Uterus (tissue), 4 donors: ENCODE measurements around the gene IKZF4. TPM values are rescaled to one million over a fixed set of nuclear protein-coding genes. Genes with fewer than 3 reads are reported as not detected.

Source experiments
- DNase-seq, 2 donors: peaks; one replicate each; pipeline ENCODE4 v3.0.0-alpha.2; 2019 to 2020
- H3K27ac ChIP-seq, 2 donors: fragments of 200-600 bp; sonication (generic); 1 replicate in 1 of 2; 2 replicates in 1 of 2; pipeline ENCODE4 v1.5.1; 2016 to 2018
- H3K27me3 ChIP-seq, 2 donors: fragments of 200-600 bp; sonication (generic); one replicate each; pipeline ENCODE4 v1.5.1; 2018 to 2019; ENCODE audit warnings: control low read depth in 1 of 2
- H3K36me3 ChIP-seq, 2 donors: fragments of 200-600 bp; sonication (generic); one replicate each; pipeline ENCODE4 v1.5.1; 2019; ENCODE audit warnings: control low read depth in 1 of 2
- H3K4me1 ChIP-seq, 2 donors: fragments of 200-600 bp; sonication (generic); one replicate each; pipeline ENCODE4 v1.5.1; 2018 to 2019; ENCODE audit warnings: control low read depth in 1 of 2
- H3K4me3 ChIP-seq, 2 donors: fragments of 200-600 bp; sonication (generic); 1 replicate in 1 of 2; 2 replicates in 1 of 2; pipeline ENCODE4 v1.5.1; 2018 to 2019; ENCODE audit warnings: mild to moderate bottlenecking in 1 of 2
- H3K9me3 ChIP-seq, 2 donors: fragments of 200-600 bp; sonication (generic); one replicate each; pipeline ENCODE4 v1.5.1; 2019; ENCODE audit warnings: control low read depth in 1 of 2
- POLR2A ChIP-seq, 2 donors: fragments of 450-650 bp; IDR thresholded peaks; one replicate each; pipeline ENCODE4 v1.6.1; 2016; ENCODE audit warnings: antibody characterized with exemption in 2 of 2, mild to moderate bottlenecking in 1 of 2, moderate library complexity in 1 of 2
- intact Hi-C: fragments of 100-400 bp; cut with DNase I; formaldehyde crosslinking; loops from one replicate; pipeline ENCODE4 v1.15.1; 2023; ENCODE audit warnings: low total_unique reads
- total RNA-seq, 4 donors: library from RNA; depleted of rRNA in 3 of 4; stranded (reverse); fragments of >200 nt in 3 of 4; gene quantifications; one replicate each; pipeline versions ENCODE4 v1.1.0 to v1.2.4, GENCODE V29; 2014 to 2023
- TF ChIP-seq, protein P1 (sequence below), 4 experiments: fragments of 200-600 bp in 2 of 4; fragments of 450-650 bp in 2 of 4; sonication (generic) in 2 of 4; IDR thresholded peaks; one replicate each; pipeline ENCODE4 v1.5.1; 2016 to 2019; ENCODE audit warnings: antibody characterized with exemption in 4 of 4, mild to moderate bottlenecking in 2 of 4, moderate library complexity in 1 of 4
- donor health status: DM: yes; HTN: yes; CAD: no.

IKZF4 gene
- total RNA-seq, 4 donors from 2014 or later: 4.4 to 19.4 (median 5.6) TPM; not detected in 1

DNA sequence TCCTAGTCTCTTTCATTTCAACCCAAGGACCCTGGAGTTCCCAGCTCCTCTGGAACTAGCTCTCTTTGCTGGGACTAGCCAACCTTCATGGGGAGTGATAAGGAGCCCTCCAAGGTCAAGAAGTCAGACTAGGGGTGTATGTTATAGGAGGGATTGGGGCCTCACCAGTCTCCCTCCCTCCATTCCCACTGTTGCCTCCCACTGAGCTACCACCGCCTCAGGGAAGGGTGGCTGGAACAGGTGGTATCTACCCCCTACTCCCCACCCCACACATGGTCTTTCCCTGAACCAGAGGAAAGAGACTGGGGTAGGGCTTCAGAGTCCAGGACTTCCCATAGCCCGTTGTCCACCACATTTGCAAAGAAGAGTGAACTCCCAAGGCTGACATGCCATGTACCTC is 61.5 kb downstream of the IKZF4 start:
- Histone ChIP-seq H3K4me1 (peaks cover 0 to 4% of the 10 kb centered on the region in 2 donors), H3K4me3 (no peak overlapping the region), H3K36me3 (no peaks in the 10 kb centered on the region), H3K27ac (no peak overlapping the region), H3K27me3 (no peaks in the 10 kb centered on the region), H3K9me3 (no peaks in the 10 kb centered on the region)
- TF ChIP-seq, protein P1, sequence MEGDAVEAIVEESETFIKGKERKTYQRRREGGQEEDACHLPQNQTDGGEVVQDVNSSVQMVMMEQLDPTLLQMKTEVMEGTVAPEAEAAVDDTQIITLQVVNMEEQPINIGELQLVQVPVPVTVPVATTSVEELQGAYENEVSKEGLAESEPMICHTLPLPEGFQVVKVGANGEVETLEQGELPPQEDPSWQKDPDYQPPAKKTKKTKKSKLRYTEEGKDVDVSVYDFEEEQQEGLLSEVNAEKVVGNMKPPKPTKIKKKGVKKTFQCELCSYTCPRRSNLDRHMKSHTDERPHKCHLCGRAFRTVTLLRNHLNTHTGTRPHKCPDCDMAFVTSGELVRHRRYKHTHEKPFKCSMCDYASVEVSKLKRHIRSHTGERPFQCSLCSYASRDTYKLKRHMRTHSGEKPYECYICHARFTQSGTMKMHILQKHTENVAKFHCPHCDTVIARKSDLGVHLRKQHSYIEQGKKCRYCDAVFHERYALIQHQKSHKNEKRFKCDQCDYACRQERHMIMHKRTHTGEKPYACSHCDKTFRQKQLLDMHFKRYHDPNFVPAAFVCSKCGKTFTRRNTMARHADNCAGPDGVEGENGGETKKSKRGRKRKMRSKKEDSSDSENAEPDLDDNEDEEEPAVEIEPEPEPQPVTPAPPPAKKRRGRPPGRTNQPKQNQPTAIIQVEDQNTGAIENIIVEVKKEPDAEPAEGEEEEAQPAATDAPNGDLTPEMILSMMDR (IDR thresholded peaks at IDR 0.05): no peak
- no peak for TF ChIP-seq POLR2A (IDR thresholded peaks at IDR 0.05)
- intact Hi-C loops: no loop called here
- DNase-seq: no peak

GRCh38 chr12:56082967-56083366 is 62.1 kb downstream of the IKZF4 start:
- no peaks in the 10 kb centered on the region for H3K27me3 ChIP-seq
- intact Hi-C loops: no loop called here
- H3K4me3 ChIP-seq: no peak overlapping the region
- peaks cover 0 to 4% of the 10 kb centered on the region in 2 donors for H3K4me1 ChIP-seq
- no peak for DNase-seq
- H3K9me3 ChIP-seq: no peaks in the 10 kb centered on the region
- H3K36me3 ChIP-seq: no peaks in the 10 kb centered on the region
- H3K27ac ChIP-seq: no peak overlapping the region
- TF ChIP-seq, protein P1 (IDR thresholded peaks at IDR 0.05): no peak
- TF ChIP-seq POLR2A (IDR thresholded peaks at IDR 0.05): no peak

GRCh38 chr12:56084958-56085543 is 64.2 kb downstream of the IKZF4 start:
- H3K4me1 ChIP-seq: peaks cover 0 to 3% of the 10 kb centered on the region in 2 donors
- no peak for DNase-seq
- intact Hi-C loops: no loop called here
- H3K36me3 ChIP-seq: no peaks in the 10 kb centered on the region
- H3K27me3 ChIP-seq: no peaks in the 10 kb centered on the region
- TF ChIP-seq, protein P1 (IDR thresholded peaks at IDR 0.05): no peak
- TF ChIP-seq POLR2A (IDR thresholded peaks at IDR 0.05): no peak
- H3K4me3 ChIP-seq: no peak overlapping the region
- no peaks in the 10 kb centered on the region for H3K9me3 ChIP-seq
- no peak overlapping the region for H3K27ac ChIP-seq

GRCh38 chr12:56086096-56086495 is 65.3 kb downstream of the IKZF4 start:
- no peak for DNase-seq
- Histone ChIP-seq H3K4me3 (no peak overlapping the region), H3K9me3 (no peaks in the 10 kb centered on the region), H3K27me3 (no peaks in the 10 kb centered on the region), H3K4me1 (no peaks in the 10 kb centered on the region), H3K36me3 (no peaks in the 10 kb centered on the region), H3K27ac (no peak overlapping the region)
- TF ChIP-seq POLR2A (IDR thresholded peaks at IDR 0.05): no peak
- TF ChIP-seq, protein P1 (IDR thresholded peaks at IDR 0.05): no peak
- intact Hi-C loops: no loop called here

DNA sequence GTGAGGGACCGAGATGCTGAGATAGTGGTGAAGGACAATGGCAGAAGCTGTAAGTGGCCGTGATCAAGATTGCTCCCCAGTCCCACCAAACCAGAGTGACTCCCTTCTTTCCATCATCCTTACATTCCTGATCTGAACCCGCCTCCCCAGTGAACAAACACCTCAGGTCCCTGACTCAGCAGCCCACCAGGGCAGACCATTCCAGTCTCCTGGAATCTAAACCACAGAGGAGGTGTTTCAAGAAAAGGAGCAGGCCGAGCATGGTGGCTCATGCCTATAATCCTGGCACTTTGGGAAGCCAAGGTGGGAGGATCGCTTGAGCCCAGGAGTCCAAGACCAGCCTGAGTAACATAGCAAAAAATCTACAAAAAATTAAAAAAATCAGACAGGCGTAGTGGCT is 65.8 kb downstream of the IKZF4 start:
- no peaks in the 10 kb centered on the region for H3K27me3 ChIP-seq
- no peak for TF ChIP-seq POLR2A (IDR thresholded peaks at IDR 0.05)
- TF ChIP-seq, protein P1 (IDR thresholded peaks at IDR 0.05): no peak
- no peak for DNase-seq
- no peaks in the 10 kb centered on the region for H3K9me3 ChIP-seq
- H3K4me3 ChIP-seq: no peak overlapping the region
- no peaks in the 10 kb centered on the region for H3K4me1 ChIP-seq
- no peaks in the 10 kb centered on the region for H3K36me3 ChIP-seq
- intact Hi-C loops: no loop called here
- H3K27ac ChIP-seq: no peak overlapping the region
